Breast epithelium (tissue), 4 donors: Measurements from ENCODE around the gene DSPP. TPM values are rescaled to one million over a fixed set of nuclear protein-coding genes. Genes with fewer than 3 reads are reported as not detected.

Experiments used
- DNase-seq, 2 donors: peaks; one replicate each; pipeline ENCODE4 v3.0.0-alpha.2; 2019; ENCODE audit warnings: low spot score in 2 of 2
- H3K27ac ChIP-seq, 2 donors: fragments of 200-600 bp; sonication (generic) in 1 of 2; one replicate each; pipeline ENCODE4 v1.5.1; 2016 to 2019; ENCODE audit warnings: mild to moderate bottlenecking in 1 of 2
- H3K27me3 ChIP-seq, 2 donors: fragments of 200-600 bp; sonication (generic) in 1 of 2; one replicate each; pipeline versions ENCODE4 v1.5.1 to v1.6.0; 2017 to 2019; ENCODE audit warnings: control low read depth in 1 of 2, mild to moderate bottlenecking in 1 of 2
- H3K36me3 ChIP-seq: fragments of 200-600 bp; one replicate; pipeline ENCODE4 v1.5.1; 2019
- H3K4me1 ChIP-seq, 2 donors: fragments of 200-600 bp; sonication (generic); one replicate each; pipeline ENCODE4 v1.5.1; 2016 to 2019; ENCODE audit warnings: control low read depth in 1 of 2
- H3K4me3 ChIP-seq, 3 donors: fragments of 200-600 bp; sonication (generic); 1 replicate in 2 of 3; 2 replicates in 1 of 3; pipeline ENCODE4 v1.5.1; 2016 to 2019; ENCODE audit warnings: mild to moderate bottlenecking in 3 of 3, moderate library complexity in 2 of 3
- H3K9me3 ChIP-seq, 2 donors: fragments of 200-600 bp; sonication (generic) in 1 of 2; one replicate each; pipeline ENCODE4 v1.5.1; 2016 to 2019; ENCODE audit warnings: control low read depth in 1 of 2
- CTCF ChIP-seq, 3 donors: fragments of 450-650 bp; IDR thresholded peaks; one replicate each; pipeline ENCODE4 v1.5.1; 2016 to 2017; ENCODE audit warnings: antibody characterized with exemption in 3 of 3, mild to moderate bottlenecking in 3 of 3, moderate library complexity in 3 of 3
- POLR2A ChIP-seq: fragments of 450-650 bp; IDR thresholded peaks from one replicate; pipeline ENCODE4 v1.6.1; 2016; ENCODE audit warnings: antibody characterized with exemption, mild to moderate bottlenecking, moderate library complexity
- POLR2AphosphoS5 ChIP-seq, 3 donors: sonication (generic); formaldehyde crosslinking; IDR thresholded peaks; one replicate each; pipeline ENCODE4 v1.6.1; 2017; ENCODE audit warnings: antibody characterized with exemption in 3 of 3
- intact Hi-C: fragments of 100-400 bp; cut with DNase I; formaldehyde crosslinking; loops from one replicate; pipeline ENCODE4 v1.15.1; 2023; ENCODE audit warnings: low total_unique reads
- total RNA-seq, 3 donors: library from RNA; depleted of rRNA; stranded (reverse); fragments of >200 nt; gene quantifications; one replicate each; pipeline ENCODE4 v1.1.0, GENCODE V29; 2016

The DSPP gene
- total RNA-seq, 3 donors from 2014 or later, result under 0.01 TPM; not detected in 2

DNA sequence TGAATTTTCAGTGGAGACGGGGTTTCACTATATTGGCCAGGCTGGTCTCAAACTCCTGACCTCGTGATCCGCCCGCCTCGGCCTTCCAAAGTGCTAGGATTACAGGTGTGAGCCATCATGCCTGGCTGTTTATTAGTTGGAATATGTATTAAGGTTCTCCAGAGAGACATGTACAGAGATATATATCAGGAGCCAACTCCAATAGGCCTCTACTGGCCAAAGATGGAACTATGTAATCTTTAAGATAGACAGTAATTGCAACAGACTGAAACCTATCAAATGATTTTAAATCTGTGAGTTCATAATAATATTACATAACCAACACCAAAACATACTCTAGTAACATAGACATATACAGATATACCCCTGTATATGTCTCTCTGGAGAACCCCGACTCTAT lies 36.0 kb downstream of the DSPP start:
- no peaks in the 10 kb centered on the region for H3K4me1 ChIP-seq
- TF ChIP-seq POLR2AphosphoS5 (IDR thresholded peaks at IDR 0.05), result no peak
- TF ChIP-seq POLR2A, result no peak
- TF ChIP-seq CTCF (IDR thresholded peaks at IDR 0.05), result no peak
- H3K27me3 ChIP-seq, result no peaks in the 10 kb centered on the region
- no peaks in the 10 kb centered on the region for H3K36me3 ChIP-seq
- H3K4me3 ChIP-seq, result no peak overlapping the region
- intact Hi-C loops, result no loop called here
- H3K9me3 ChIP-seq, result peaks cover 0 to 4% of the 10 kb centered on the region in 2 donors
- H3K27ac ChIP-seq, result no peak overlapping the region
- DNase-seq, result no peak

DNA sequence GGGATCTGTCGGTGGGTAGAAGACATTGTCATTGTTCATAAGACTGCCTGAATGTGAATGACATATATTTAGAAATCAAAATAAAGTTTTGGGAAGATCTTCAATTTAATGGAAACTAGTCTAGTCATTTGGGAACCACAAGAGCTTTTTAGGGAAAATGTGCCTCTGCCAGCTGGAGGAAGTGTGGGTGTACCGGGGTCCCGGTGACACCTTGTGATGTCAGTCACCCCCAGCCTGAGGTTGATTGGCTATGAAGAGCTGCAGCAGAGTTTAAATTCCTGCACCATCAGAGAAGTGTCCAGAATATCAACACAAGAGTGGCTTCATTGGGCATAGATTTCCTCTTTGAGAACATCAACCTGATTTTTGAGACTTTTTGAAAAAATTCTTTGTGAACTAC lies 41.7 kb downstream of the DSPP start, which contains the start of gene DMP1:
Gene DMP1 (plus strand): TSS at position 301 of the 400 bp plus-strand sequence. CDS start 6,213 bp downstream, outside the sequence.
- Histone ChIP-seq H3K27ac (no peak within 1 kb of the TSS), H3K27me3 (no peaks in the 10 kb centered on the region), H3K4me1 (no peaks in the 10 kb centered on the region), H3K36me3 (no peaks in the 10 kb centered on the region), H3K4me3 (no peak within 1 kb of the TSS), H3K9me3 (no peaks in the 10 kb centered on the region)
- no peak for TF ChIP-seq CTCF (IDR thresholded peaks at IDR 0.05)
- TF ChIP-seq POLR2A, result no peak
- TF ChIP-seq POLR2AphosphoS5 (IDR thresholded peaks at IDR 0.05), result no peak
- intact Hi-C loops, result no loop called here
- no peak for DNase-seq

GRCh38 chr4:87650938-87651337 lies 42.6 kb downstream of the DSPP start:
- H3K4me1 ChIP-seq, result no peaks in the 10 kb centered on the region
- no peaks in the 10 kb centered on the region for H3K27me3 ChIP-seq
- no peaks in the 10 kb centered on the region for H3K36me3 ChIP-seq
- DNase-seq, result no peak
- H3K4me3 ChIP-seq, result no peak overlapping the region
- intact Hi-C loops, result no loop called here
- H3K9me3 ChIP-seq, result no peaks in the 10 kb centered on the region
- no peak overlapping the region for H3K27ac ChIP-seq
- no peak for TF ChIP-seq CTCF (IDR thresholded peaks at IDR 0.05)
- TF ChIP-seq POLR2A, result no peak
- no peak for TF ChIP-seq POLR2AphosphoS5 (IDR thresholded peaks at IDR 0.05)

GRCh38 chr4:87651941-87652340 lies 43.6 kb downstream of the DSPP start:
- H3K9me3 ChIP-seq, result no peaks in the 10 kb centered on the region
- intact Hi-C loops, result no loop called here
- no peak overlapping the region for H3K4me3 ChIP-seq

GRCh38 chr4:87654487-87655044 lies 46.2 kb downstream of the DSPP start:
- no peaks in the 10 kb centered on the region for H3K27me3 ChIP-seq
- H3K36me3 ChIP-seq, result no peaks in the 10 kb centered on the region
- H3K4me1 ChIP-seq, result peaks cover 0 to 3% of the 10 kb centered on the region in 2 donors
- no peak for DNase-seq
- TF ChIP-seq POLR2AphosphoS5 (IDR thresholded peaks at IDR 0.05), result no peak
- no peak for TF ChIP-seq POLR2A
- no peak for TF ChIP-seq CTCF (IDR thresholded peaks at IDR 0.05)
- no peak overlapping the region for H3K27ac ChIP-seq
- H3K4me3 ChIP-seq, result no peak overlapping the region
- H3K9me3 ChIP-seq, result no peaks in the 10 kb centered on the region
- intact Hi-C loops, result no loop called here

More at GRCh38 chr4:87651941-87652340, 43.6 kb downstream of the DSPP start:
- Histone ChIP-seq H3K27me3 (no peaks in the 10 kb centered on the region), H3K27ac (no peak overlapping the region), H3K36me3 (no peaks in the 10 kb centered on the region), H3K4me1 (no peaks in the 10 kb centered on the region)
- DNase-seq, result no peak
- TF ChIP-seq POLR2A (no peak), CTCF (IDR thresholded peaks at IDR 0.05) (no peak), POLR2AphosphoS5 (IDR thresholded peaks at IDR 0.05) (no peak)
